ENCODE data around the gene ABCC6. TPM values are rescaled to one million over a fixed set of nuclear protein-coding genes. Genes with fewer than 3 reads are reported as not detected.

ABCC6 gene
- total and polyA plus RNA-seq, 12 donors, result 0.17 to 3.8 (median 1.0) TPM

- intact Hi-C loops (cut with DNase I), result no loop called here
- Histone ChIP-seq H3K27ac (no peak overlapping the region), H3K4me3 (no peak overlapping the region), H3K4me1 (peaks cover 0 to 8% (median 3%) of the 10 kb centered on the region in 9 donors), H3K27me3 (no peaks in the 10 kb centered on the region), H3K9me3 (peaks cover 0 to 8% (median 4%) of the 10 kb centered on the region in 11 donors), H3K36me3 (no peaks in the 10 kb centered on the region)
- no peak for TF ChIP-seq CTCF (IDR thresholded peaks at IDR 0.05)
- DNase-seq, result no peak
- ATAC-seq, result no peak
Observed at GRCh38 chr16:16176328-16176727, 47.0 kb downstream of the ABCC6 start.

GRCh38 chr16:16175296-16175695, 48.0 kb downstream of the ABCC6 start:
- intact Hi-C loops (cut with DNase I), result no loop called here
- no peaks in the 10 kb centered on the region for H3K36me3 ChIP-seq
- H3K27me3 ChIP-seq, result no peaks in the 10 kb centered on the region
- WGBS, 2 donors, result 19 to 31% methylated on average over 5 of the region's 5 CpGs
- no peak for TF ChIP-seq CTCF (IDR thresholded peaks at IDR 0.05)
- no peak overlapping the region for H3K4me3 ChIP-seq
- peaks cover 0 to 8% (median 3%) of the 10 kb centered on the region in 9 donors for H3K4me1 ChIP-seq
- DNase-seq (peak; percentile 59 to 64), ATAC-seq (peak; percentile 67 to 92 (median 84))
- peaks cover 0 to 8% (median 4%) of the 10 kb centered on the region in 11 donors for H3K9me3 ChIP-seq
- H3K27ac ChIP-seq, result no peak overlapping the region

- 80 to 87% methylated on average over 4 of the region's 4 CpGs for WGBS, 2 donors
- intact Hi-C loops (cut with DNase I), result loop anchor here in 1 of 10 donors (1.0 kb wide), 1 partner anchor 23 kb away; no protein-coding TSS in a partner anchor
Observed at GRCh38 chr16:16172991-16173390, 50.3 kb downstream of the ABCC6 start.

GRCh38 chr16:16171332-16171919, 51.9 kb downstream of the ABCC6 start:
- ATAC-seq (no peak), DNase-seq (no peak)
- WGBS, 2 donors, result 91 to 94% methylated on average over 4 of the region's 4 CpGs
- intact Hi-C loops (cut with DNase I), result no loop called here
- Histone ChIP-seq H3K4me3 (no peak overlapping the region), H3K27me3 (no peaks in the 10 kb centered on the region), H3K36me3 (no peaks in the 10 kb centered on the region), H3K4me1 (peaks cover 0 to 4% (median 0%) of the 10 kb centered on the region in 9 donors), H3K27ac (no peak overlapping the region), H3K9me3 (peaks cover 0 to 6% (median 3%) of the 10 kb centered on the region in 11 donors)
- no peak for TF ChIP-seq CTCF (IDR thresholded peaks at IDR 0.05)

More at GRCh38 chr16:16172991-16173390, 50.3 kb downstream of the ABCC6 start:
- Histone ChIP-seq H3K4me3 (no peak overlapping the region), H3K27ac (no peak overlapping the region), H3K36me3 (no peaks in the 10 kb centered on the region), H3K27me3 (no peaks in the 10 kb centered on the region), H3K4me1 (peaks cover 0 to 8% (median 3%) of the 10 kb centered on the region in 9 donors), H3K9me3 (peaks cover 0 to 8% (median 4%) of the 10 kb centered on the region in 11 donors)
- DNase-seq (no peak), ATAC-seq (no peak)
- TF ChIP-seq CTCF (IDR thresholded peaks at IDR 0.05), result no peak
